PFSK-1 (cell line): ENCODE data around the gene ANKRD52.

Experiments used
- POLR2AphosphoS5 ChIP-seq: IDR thresholded peaks from 2 replicates; pipeline ENCODE4 v1.6.1; 2012; ENCODE audit warnings: low read depth, mild to moderate bottlenecking, control low read depth, low read length, moderate library complexity
- TAF1 ChIP-seq: IDR thresholded peaks from 2 replicates; pipeline ENCODE4 v1.6.1; 2012; ENCODE audit warnings: low read length, control low read depth, borderline replicate concordance; ENCODE audit not compliant: insufficient read depth
- TF ChIP-seq, protein P1 (sequence below), 2 experiments: IDR thresholded peaks; 2 replicates each; pipeline versions ENCODE4 v1.6.1 to v1.8.0; 2011 to 2012; ENCODE audit warnings: low read depth in 2 of 2, low read length in 2 of 2, control low read depth in 1 of 2, inconsistent platforms in 1 of 2, mild to moderate bottlenecking in 1 of 2, moderate library complexity in 1 of 2; ENCODE audit not compliant: insufficient read depth in 1 of 2

- TF ChIP-seq TAF1 (no peak), POLR2AphosphoS5 (no peak)
- TF ChIP-seq, protein P1, sequence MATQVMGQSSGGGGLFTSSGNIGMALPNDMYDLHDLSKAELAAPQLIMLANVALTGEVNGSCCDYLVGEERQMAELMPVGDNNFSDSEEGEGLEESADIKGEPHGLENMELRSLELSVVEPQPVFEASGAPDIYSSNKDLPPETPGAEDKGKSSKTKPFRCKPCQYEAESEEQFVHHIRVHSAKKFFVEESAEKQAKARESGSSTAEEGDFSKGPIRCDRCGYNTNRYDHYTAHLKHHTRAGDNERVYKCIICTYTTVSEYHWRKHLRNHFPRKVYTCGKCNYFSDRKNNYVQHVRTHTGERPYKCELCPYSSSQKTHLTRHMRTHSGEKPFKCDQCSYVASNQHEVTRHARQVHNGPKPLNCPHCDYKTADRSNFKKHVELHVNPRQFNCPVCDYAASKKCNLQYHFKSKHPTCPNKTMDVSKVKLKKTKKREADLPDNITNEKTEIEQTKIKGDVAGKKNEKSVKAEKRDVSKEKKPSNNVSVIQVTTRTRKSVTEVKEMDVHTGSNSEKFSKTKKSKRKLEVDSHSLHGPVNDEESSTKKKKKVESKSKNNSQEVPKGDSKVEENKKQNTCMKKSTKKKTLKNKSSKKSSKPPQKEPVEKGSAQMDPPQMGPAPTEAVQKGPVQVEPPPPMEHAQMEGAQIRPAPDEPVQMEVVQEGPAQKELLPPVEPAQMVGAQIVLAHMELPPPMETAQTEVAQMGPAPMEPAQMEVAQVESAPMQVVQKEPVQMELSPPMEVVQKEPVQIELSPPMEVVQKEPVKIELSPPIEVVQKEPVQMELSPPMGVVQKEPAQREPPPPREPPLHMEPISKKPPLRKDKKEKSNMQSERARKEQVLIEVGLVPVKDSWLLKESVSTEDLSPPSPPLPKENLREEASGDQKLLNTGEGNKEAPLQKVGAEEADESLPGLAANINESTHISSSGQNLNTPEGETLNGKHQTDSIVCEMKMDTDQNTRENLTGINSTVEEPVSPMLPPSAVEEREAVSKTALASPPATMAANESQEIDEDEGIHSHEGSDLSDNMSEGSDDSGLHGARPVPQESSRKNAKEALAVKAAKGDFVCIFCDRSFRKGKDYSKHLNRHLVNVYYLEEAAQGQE (IDR thresholded peaks at IDR 0.05; ENCODE audit: insufficient read depth in 1 of 2, low read depth in 2 of 2, low read length in 2 of 2): no peak
Observed at GRCh38 chr12:56204275-56204674, 53.9 kb downstream of the ANKRD52 start.
